A549 treated with CpdA at 1 μM for 4 hours (cell line): ENCODE results near the gene PTK7. TPM values are rescaled to one million over a fixed set of nuclear protein-coding genes. Genes with fewer than 3 reads are reported as not detected.

Experiments used
- total RNA-seq: library from RNA; stranded (reverse); fragments of 200-300 nt; extraction: Qiagen RNA extraction; gene quantifications from 5 replicates; pipeline ENCODE4 v1.2.3, GENCODE V29; 2022; ENCODE audit warnings: low read depth

The PTK7 gene
- 4.7 to 5.3 TPM (median 5.0 TPM) in 5 replicates for total RNA-seq

DNA sequence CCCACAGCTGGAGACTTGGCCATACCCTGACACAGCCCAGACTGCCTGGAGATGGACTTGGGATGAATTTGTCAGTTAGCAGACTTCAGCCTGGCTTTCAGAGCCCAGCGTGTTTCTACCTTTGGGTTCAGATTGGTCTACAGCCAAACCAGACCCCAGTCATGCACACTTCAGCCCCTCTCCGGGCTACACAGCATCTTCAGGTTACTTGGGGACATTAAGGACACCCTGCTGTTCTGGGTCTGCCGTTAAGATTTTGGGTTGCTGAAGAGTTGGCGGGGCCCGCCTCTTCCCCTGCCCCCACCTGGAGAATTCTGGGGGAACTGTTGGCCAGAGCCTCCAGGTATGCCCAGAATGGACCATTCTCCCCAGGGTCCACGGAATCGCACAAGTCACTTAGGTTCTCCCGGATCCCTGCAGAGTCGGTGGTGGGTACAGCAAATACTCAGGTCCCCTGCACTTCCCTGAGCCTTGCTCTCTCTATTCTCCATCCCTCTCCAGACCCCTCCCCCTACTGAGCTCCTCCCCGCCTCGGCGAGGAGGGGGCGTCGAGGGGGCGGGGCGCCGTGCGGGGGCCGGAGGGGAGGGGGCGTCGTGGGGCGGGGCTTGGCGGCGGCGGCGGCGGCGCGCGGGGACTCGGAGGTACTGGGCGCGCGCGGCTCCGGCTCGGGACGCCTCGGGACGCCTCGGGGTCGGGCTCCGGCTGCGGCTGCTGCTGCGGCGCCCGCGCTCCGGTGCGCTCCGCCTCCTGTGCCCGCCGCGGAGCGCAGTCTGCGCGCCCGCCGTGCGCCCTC, at the start of gene PTK7:
PTK7 (plus strand) TSS at position 645 of the 794 bp plus-strand sequence. CDS start 175 bp downstream, outside the sequence.

DNA sequence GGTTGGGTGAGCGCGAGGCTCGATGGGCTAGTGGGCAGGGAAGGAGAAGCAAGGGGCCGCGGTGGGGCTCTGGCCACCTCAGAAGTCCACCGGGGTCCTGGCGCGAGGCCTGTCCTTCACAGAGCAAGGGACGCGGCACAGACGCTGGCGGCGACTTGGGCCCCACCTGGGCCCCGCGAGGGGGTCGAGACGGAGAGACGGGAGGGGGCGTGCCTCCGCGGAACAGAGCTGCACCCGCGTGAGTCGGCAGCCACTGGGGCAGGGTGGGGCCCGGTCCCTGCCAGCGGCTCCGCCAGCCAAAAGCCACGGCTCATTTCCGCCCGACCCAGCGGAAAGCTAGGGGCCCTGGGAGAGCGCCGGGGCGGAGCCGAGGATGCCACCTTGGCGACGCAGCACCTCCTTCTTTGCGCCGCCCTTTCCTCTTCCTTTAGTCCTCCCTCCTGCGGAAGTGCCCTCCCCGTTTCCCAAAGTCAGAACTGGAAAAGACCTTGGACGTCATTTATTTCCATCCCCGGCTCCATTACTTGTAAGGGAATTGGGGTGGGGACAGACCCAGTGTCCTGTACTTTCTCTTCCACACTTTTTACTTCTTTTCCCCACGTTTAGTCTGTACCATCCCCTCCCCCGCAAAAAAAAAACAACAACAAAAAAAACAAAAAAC, 22.4 kb upstream of the PTK7 start, which contains the start of gene CUL7:
CUL7 (minus strand) TSS at position 307 of the 661 bp plus-strand sequence. CDS start 1,063 bp downstream, outside the sequence.

DNA sequence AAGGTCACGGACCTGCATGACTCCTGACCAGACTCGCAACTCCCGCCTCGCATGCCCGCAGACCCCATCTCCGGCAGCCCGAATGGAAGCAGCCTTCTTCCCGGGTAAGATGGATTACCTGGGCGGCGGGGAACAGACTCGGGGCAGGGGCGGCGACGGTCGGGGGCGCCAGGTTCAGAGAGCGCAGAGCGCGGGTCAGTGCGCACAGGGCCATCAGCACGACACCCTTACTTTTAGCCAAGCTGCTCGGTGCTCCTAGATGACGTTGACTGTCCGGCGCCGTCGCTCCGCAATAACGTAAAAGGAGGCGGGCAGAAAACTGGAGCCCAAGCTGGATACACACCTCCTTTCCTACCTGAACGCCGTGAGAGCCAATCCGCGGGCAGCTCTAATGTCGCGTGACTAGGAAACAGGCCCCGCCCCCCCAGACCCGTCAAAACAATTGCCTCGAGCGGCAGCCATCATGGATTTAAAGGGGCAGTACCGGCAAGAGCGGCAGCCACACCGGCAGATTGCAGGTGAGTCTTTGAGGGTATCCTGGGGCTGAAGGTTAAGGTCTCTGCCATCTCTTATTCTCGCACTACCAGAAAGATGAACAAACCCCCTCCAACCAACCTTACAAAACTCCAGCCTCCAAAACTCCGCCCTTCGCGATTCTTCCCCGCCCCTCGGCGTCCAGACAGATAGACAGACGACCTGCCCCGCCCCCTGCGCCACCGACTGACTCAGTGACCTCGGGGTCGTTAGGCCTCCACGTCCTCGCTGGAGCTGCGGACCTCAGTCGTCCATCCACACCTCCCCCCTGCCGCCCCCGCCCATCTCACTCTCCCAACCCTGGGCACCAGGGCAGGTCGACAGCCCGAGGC, 16.7 kb upstream of the PTK7 start, which contains the start of the genes KLC4 and MRPL2:
KLC4 (plus strand) TSS at position 464 of the 866 bp plus-strand sequence. CDS start 1,705 bp downstream, outside the sequence.
MRPL2 (minus strand) TSS at position 267 of the 866 bp plus-strand sequence; CDS start at position 214, 53 bp downstream.

DNA sequence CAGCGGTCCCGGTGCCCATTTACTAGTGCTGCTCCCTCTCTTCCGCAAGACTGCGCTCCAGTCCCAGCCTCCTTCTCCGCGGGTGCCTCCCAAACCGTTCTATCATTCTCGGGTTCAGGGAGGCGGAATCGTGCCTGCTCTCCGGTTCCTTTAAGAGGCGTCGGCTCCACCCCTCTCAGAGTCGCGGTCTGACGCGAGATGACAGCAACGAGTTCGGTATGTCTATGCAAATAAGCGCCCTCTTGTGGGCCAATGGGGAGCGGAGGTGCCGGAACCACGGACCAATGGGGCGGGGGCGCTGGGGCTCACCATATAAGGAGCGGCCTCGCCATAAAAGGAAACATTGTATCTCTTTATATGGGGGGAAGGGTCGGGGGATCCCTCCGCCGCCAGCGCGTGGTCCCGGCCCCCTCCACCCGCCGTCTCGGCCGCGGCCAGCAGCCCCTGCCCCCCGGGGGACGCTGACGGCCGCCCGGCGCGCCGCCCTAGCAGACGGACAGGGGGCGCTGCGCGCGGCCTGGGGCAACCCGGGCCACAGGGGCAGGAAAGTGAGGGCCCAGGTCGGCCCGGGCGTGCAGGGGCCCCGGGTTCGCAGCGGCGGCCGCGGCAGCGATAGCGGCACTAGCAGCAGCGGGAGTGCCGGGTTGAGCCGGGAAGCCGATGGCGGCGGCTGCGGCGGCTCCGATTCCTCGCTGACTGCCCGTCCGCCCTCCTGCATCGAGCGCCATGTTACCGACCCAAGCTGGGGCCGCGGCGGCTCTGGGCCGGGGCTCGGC, 95.0 kb downstream of the PTK7 start, which contains the start of gene SRF:
SRF (plus strand) TSS at position 339 of the 776 bp plus-strand sequence; CDS start at position 727, 388 bp downstream.

DNA sequence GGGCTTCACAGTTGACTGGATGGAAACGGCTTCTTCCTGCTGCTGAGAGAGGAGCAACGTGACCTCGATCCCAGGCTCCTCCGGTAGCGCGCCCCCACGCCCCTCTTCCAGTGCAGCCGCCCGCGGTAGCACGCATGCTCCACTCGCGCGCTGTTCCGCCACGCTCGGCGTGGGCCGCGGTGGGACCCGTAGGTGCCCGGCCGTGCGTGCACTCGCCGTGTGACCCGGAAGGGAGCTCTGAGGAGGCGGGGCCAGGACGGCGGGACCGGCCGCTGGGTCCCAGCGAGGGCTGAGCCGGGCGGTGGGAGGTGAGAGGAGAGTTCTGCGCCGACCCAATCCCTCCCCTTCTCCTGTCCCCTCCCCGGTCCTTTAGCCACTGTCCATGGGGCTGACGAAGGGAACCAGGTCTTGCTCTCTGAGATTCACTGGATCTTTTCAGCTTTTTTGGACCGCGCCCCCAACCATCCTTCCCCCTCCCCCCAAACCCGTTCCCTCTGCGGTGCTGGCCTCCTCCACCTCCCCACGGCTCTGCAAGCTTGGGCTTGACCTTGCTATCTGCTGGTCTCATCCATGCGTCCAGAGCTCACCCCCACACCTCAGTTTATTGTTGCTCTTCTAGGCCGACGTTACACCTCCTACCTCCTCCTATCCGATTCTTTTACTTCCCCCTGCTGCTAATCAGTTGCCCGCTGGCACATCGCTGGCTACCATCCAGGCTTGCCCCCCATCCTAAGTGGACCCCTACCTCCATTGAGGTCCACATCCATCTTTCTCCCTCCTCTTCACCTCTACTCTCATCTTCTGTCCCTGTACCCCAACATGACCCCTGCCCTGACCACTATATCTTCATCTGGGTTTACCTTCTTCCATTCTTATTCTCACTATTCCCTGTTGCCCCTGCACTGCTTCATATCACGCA, 106.1 kb downstream of the PTK7 start, which contains the start of gene CUL9:
CUL9 (plus strand) TSS at position 255 of the 919 bp plus-strand sequence. CDS start 2,115 bp downstream, outside the sequence.

Other genes with a start within 250 kb of the PTK7 start
- 67.3 to 112 TPM (median 71.4 TPM) in 5 replicates for gene RPL7L1, start 196.7 kb upstream of the PTK7 start, total RNA-seq
- not detected in 5 replicates for gene PTCRA, start 160.3 kb upstream of the PTK7 start, total RNA-seq
- gene CNPY3, start 146.8 kb upstream of the PTK7 start, total RNA-seq: 34.5 to 48.5 TPM (median 46.9 TPM) in 5 replicates
- gene GNMT, start 115.6 kb upstream of the PTK7 start, total RNA-seq: 0.09 to 0.20 TPM in 2 of 5 replicates, not detected in the others
- gene PEX6, start 97.1 kb upstream of the PTK7 start, total RNA-seq: 4.9 to 10.1 TPM (median 9.7 TPM) in 5 replicates
- gene PPP2R5D, start 91.7 kb upstream of the PTK7 start, total RNA-seq: 26.7 to 30.0 TPM (median 28.5 TPM) in 5 replicates
- gene MEA1, start 62.4 kb upstream of the PTK7 start, total RNA-seq: 90.7 to 104 TPM (median 95.9 TPM) in 5 replicates
- gene KLHDC3, start 62.1 kb upstream of the PTK7 start, total RNA-seq: 25.6 to 34.3 TPM (median 29.9 TPM) in 5 replicates
- 65.0 to 76.1 TPM (median 71.7 TPM) in 5 replicates for gene RRP36, start 54.7 kb upstream of the PTK7 start, total RNA-seq
- gene CUL7, start 22.5 kb upstream of the PTK7 start, total RNA-seq: 6.1 to 8.5 TPM (median 7.2 TPM) in 5 replicates
- gene MRPL2, start 16.9 kb upstream of the PTK7 start, total RNA-seq: 53.6 to 63.0 TPM (median 58.7 TPM) in 5 replicates
- gene KLC4, start 16.7 kb upstream of the PTK7 start, total RNA-seq: 6.1 to 8.2 TPM (median 7.0 TPM) in 5 replicates
- gene SRF, start 95.0 kb downstream of the PTK7 start, total RNA-seq: 13.4 to 18.9 TPM (median 17.6 TPM) in 5 replicates
- 7.4 to 9.8 TPM (median 8.6 TPM) in 5 replicates for gene CUL9, start 105.9 kb downstream of the PTK7 start, total RNA-seq
- gene DNPH1, start 153.2 kb downstream of the PTK7 start, total RNA-seq: 68.3 to 104 TPM (median 95.7 TPM) in 5 replicates
- gene TTBK1, start 167.2 kb downstream of the PTK7 start, total RNA-seq: 0.03 to 0.08 TPM (median 0.06 TPM) in 4 of 5 replicates, not detected in the other
- gene SLC22A7, start 221.9 kb downstream of the PTK7 start, total RNA-seq: not detected in 5 replicates
- gene CRIP3, start 232.5 kb downstream of the PTK7 start, total RNA-seq: 0.20 to 0.62 TPM (median 0.57 TPM) in 5 replicates